WTC11 (cell line): ENCODE data around the gene HPCA. TPM values are rescaled to one million over a fixed set of nuclear protein-coding genes. Genes with fewer than 3 reads are reported as not detected.

Source experiments
- ATAC-seq: fragments of 200-7000 bp; cut with Tn5 transposase; 2 replicates; pipeline ENCODE4 v1.10.0; 2021; ENCODE audit warnings: mild to moderate bottlenecking, moderate library complexity
- CTCF ChIA-PET: fragments of 300-600 bp; sonication (Branson Sonifier 250); formaldehyde crosslinking; loops from one replicate; lab custom pipeline; 2021; ENCODE audit warnings: antibody characterized with exemption; lab: Charles Lee
- POLR2A ChIA-PET: fragments of 350-600 bp; sonication (Branson Sonifier 250); formaldehyde crosslinking; loops from one replicate; lab custom pipeline; 2021; ENCODE audit warnings: antibody characterized with exemption; lab: Charles Lee
- DNase-seq: peaks from one replicate; pipeline ENCODE4 v3.0.0; 2021; ENCODE audit warnings: low spot score
- H3K27ac Mint-ChIP-seq: 2 replicates; pipeline ENCODE4 v1.8.0; 2021; ENCODE audit warnings: mixed read lengths
- H3K27me3 Mint-ChIP-seq: 2 replicates; pipeline ENCODE4 v1.8.0; 2021; ENCODE audit warnings: low read depth, mild to moderate bottlenecking, moderate library complexity, mixed read lengths
- H3K36me3 Mint-ChIP-seq: 2 replicates; pipeline ENCODE4 v1.8.0; 2021; ENCODE audit warnings: mixed read lengths
- H3K4me1 Mint-ChIP-seq: 2 replicates; pipeline ENCODE4 v1.8.0; 2022; ENCODE audit warnings: mixed read lengths
- H3K4me3 Mint-ChIP-seq: 2 replicates; pipeline ENCODE4 v1.8.0; 2021; ENCODE audit warnings: mild to moderate bottlenecking, moderate library complexity, mixed read lengths
- H3K9me3 Mint-ChIP-seq: 2 replicates; pipeline ENCODE4 v1.8.0; 2021; ENCODE audit warnings: mixed read lengths
- KAT7 ChIP-seq: sonication (generic); formaldehyde crosslinking; IDR thresholded peaks from 2 replicates; pipeline ENCODE4 v1.8.1; 2023; ENCODE audit warnings: missing genetic modification reagents, mild to moderate bottlenecking, borderline replicate concordance
- NFATC4 ChIP-seq: fragments of 250-450 bp; sonication (Bioruptor Pico); IDR thresholded peaks from 2 replicates; pipeline ENCODE4 v1.9.0; 2021; ENCODE audit warnings: mild to moderate bottlenecking
- NR2C2 ChIP-seq: sonication (generic); formaldehyde crosslinking; IDR thresholded peaks from 2 replicates; pipeline ENCODE4 v1.8.0; 2022; ENCODE audit warnings: mild to moderate bottlenecking, missing genetic modification reagents
- SMAD4 ChIP-seq: sonication (generic); formaldehyde crosslinking; IDR thresholded peaks from 2 replicates; pipeline ENCODE4 v1.8.0; 2022; ENCODE audit warnings: mild to moderate bottlenecking, missing genetic modification reagents
- ZBTB21 ChIP-seq: sonication (generic); formaldehyde crosslinking; IDR thresholded peaks from 2 replicates; pipeline ENCODE4 v1.8.1; 2023; ENCODE audit warnings: mild to moderate bottlenecking, missing genetic modification reagents, borderline replicate concordance
- total RNA-seq: library from RNA; stranded (reverse); gene quantifications from 3 replicates; pipeline ENCODE4 v1.2.3, GENCODE V29; 2021
- TF ChIP-seq, protein P1 (sequence below): sonication (generic); formaldehyde crosslinking; IDR thresholded peaks from 2 replicates; pipeline ENCODE4 v1.8.0; 2023; ENCODE audit warnings: missing genetic modification reagents, mild to moderate bottlenecking, borderline replicate concordance
- TF ChIP-seq, protein P2 (sequence below): sonication (generic); formaldehyde crosslinking; IDR thresholded peaks from 2 replicates; pipeline ENCODE4 v1.8.1; 2023; ENCODE audit warnings: mild to moderate bottlenecking, moderate library complexity, missing genetic modification reagents
- TF ChIP-seq, protein P3 (sequence below): sonication (generic); formaldehyde crosslinking; conservative IDR thresholded peaks from 2 replicates; pipeline ENCODE4 v1.8.1; 2023; ENCODE audit warnings: mild to moderate bottlenecking, low read depth, missing genetic modification reagents, moderate library complexity
- TF ChIP-seq, protein P4 (sequence below): sonication (generic); formaldehyde crosslinking; IDR thresholded peaks from 2 replicates; pipeline ENCODE4 v1.8.0; 2022; ENCODE audit warnings: mild to moderate bottlenecking, missing genetic modification reagents
- TF ChIP-seq, protein P5 (sequence below): sonication (generic); formaldehyde crosslinking; IDR thresholded peaks from 2 replicates; pipeline ENCODE4 v1.8.1; 2022; ENCODE audit warnings: low read depth, missing genetic modification reagents, borderline replicate concordance
- TF ChIP-seq, protein P6 (sequence below): sonication (generic); formaldehyde crosslinking; IDR thresholded peaks from 2 replicates; pipeline ENCODE4 v1.8.1; 2023; ENCODE audit warnings: mild to moderate bottlenecking, missing genetic modification reagents
- TF ChIP-seq, protein P7 (sequence below): sonication (generic); formaldehyde crosslinking; IDR thresholded peaks from 2 replicates; pipeline ENCODE4 v1.8.1; 2022; ENCODE audit warnings: missing genetic modification reagents, borderline replicate concordance
- TF ChIP-seq, protein P8 (sequence below): fragments of 250-450 bp; sonication (Bioruptor Pico); IDR thresholded peaks from 2 replicates; pipeline ENCODE4 v1.8.0; 2021; ENCODE audit warnings: mild to moderate bottlenecking
- TF ChIP-seq, protein P9 (sequence below): sonication (generic); formaldehyde crosslinking; conservative IDR thresholded peaks from 2 replicates; pipeline ENCODE4 v1.8.1; 2022; ENCODE audit warnings: mild to moderate bottlenecking, missing genetic modification reagents

HPCA gene
- total RNA-seq, 1 experiment from 2014 or later, result 1.9 TPM

DNA sequence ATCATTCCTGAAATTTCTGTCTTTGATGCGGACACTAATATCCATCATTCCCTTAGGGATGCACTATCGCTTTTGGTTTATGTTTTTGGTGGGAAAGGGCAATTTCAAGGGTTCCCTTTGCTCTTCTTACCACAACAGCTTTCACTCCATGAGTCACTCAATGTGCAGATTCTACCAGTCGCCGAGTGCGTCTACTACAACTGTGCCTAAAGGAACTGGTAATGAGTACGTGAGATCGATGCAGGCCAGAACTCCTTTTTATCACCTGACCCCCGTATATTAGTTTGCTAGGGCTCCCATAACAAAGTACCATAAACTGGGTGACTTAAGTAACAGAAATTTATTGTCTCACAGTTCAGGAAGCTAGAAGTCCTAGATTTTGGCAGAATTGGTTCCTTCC is 42.4 kb downstream of the HPCA start:
- ChIA-PET CTCF (interaction anchor here (1.3 kb wide), 1 partner anchor 36 kb away, joined by 4 read pairs; no protein-coding TSS in a partner anchor), POLR2A (no interaction called here)
- Mint-ChIP-seq H3K4me1 (peaks cover 23% of the 10 kb centered on the region), H3K27ac (no peak overlapping the region), H3K9me3 (no peaks in the 10 kb centered on the region), H3K4me3 (no peak overlapping the region), H3K27me3 (peaks cover 56% of the 10 kb centered on the region), H3K36me3 (no peaks in the 10 kb centered on the region)
- TF ChIP-seq ZBTB21 (CRISPR knock-in tag) (no peak), NR2C2 (CRISPR knock-in tag) (no peak), KAT7 (CRISPR knock-in tag) (no peak), NFATC4 (no peak), SMAD4 (CRISPR knock-in tag) (no peak)
- TF ChIP-seq, protein P1, sequence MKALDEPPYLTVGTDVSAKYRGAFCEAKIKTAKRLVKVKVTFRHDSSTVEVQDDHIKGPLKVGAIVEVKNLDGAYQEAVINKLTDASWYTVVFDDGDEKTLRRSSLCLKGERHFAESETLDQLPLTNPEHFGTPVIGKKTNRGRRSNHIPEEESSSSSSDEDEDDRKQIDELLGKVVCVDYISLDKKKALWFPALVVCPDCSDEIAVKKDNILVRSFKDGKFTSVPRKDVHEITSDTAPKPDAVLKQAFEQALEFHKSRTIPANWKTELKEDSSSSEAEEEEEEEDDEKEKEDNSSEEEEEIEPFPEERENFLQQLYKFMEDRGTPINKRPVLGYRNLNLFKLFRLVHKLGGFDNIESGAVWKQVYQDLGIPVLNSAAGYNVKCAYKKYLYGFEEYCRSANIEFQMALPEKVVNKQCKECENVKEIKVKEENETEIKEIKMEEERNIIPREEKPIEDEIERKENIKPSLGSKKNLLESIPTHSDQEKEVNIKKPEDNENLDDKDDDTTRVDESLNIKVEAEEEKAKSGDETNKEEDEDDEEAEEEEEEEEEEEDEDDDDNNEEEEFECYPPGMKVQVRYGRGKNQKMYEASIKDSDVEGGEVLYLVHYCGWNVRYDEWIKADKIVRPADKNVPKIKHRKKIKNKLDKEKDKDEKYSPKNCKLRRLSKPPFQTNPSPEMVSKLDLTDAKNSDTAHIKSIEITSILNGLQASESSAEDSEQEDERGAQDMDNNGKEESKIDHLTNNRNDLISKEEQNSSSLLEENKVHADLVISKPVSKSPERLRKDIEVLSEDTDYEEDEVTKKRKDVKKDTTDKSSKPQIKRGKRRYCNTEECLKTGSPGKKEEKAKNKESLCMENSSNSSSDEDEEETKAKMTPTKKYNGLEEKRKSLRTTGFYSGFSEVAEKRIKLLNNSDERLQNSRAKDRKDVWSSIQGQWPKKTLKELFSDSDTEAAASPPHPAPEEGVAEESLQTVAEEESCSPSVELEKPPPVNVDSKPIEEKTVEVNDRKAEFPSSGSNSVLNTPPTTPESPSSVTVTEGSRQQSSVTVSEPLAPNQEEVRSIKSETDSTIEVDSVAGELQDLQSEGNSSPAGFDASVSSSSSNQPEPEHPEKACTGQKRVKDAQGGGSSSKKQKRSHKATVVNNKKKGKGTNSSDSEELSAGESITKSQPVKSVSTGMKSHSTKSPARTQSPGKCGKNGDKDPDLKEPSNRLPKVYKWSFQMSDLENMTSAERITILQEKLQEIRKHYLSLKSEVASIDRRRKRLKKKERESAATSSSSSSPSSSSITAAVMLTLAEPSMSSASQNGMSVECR (CRISPR knock-in tag), result no peak
- TF ChIP-seq, protein P2, sequence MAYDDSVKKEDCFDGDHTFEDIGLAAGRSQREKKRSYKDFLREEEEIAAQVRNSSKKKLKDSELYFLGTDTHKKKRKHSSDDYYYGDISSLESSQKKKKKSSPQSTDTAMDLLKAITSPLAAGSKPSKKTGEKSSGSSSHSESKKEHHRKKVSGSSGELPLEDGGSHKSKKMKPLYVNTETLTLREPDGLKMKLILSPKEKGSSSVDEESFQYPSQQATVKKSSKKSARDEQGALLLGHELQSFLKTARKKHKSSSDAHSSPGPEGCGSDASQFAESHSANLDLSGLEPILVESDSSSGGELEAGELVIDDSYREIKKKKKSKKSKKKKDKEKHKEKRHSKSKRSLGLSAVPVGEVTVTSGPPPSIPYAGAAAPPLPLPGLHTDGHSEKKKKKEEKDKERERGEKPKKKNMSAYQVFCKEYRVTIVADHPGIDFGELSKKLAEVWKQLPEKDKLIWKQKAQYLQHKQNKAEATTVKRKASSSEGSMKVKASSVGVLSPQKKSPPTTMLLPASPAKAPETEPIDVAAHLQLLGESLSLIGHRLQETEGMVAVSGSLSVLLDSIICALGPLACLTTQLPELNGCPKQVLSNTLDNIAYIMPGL (CRISPR knock-in tag), result no peak
- TF ChIP-seq, protein P3, sequence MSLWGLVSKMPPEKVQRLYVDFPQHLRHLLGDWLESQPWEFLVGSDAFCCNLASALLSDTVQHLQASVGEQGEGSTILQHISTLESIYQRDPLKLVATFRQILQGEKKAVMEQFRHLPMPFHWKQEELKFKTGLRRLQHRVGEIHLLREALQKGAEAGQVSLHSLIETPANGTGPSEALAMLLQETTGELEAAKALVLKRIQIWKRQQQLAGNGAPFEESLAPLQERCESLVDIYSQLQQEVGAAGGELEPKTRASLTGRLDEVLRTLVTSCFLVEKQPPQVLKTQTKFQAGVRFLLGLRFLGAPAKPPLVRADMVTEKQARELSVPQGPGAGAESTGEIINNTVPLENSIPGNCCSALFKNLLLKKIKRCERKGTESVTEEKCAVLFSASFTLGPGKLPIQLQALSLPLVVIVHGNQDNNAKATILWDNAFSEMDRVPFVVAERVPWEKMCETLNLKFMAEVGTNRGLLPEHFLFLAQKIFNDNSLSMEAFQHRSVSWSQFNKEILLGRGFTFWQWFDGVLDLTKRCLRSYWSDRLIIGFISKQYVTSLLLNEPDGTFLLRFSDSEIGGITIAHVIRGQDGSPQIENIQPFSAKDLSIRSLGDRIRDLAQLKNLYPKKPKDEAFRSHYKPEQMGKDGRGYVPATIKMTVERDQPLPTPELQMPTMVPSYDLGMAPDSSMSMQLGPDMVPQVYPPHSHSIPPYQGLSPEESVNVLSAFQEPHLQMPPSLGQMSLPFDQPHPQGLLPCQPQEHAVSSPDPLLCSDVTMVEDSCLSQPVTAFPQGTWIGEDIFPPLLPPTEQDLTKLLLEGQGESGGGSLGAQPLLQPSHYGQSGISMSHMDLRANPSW, result no peak
- TF ChIP-seq, protein P4, sequence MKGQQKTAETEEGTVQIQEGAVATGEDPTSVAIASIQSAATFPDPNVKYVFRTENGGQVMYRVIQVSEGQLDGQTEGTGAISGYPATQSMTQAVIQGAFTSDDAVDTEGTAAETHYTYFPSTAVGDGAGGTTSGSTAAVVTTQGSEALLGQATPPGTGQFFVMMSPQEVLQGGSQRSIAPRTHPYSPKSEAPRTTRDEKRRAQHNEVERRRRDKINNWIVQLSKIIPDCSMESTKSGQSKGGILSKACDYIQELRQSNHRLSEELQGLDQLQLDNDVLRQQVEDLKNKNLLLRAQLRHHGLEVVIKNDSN (CRISPR knock-in tag), result no peak
- TF ChIP-seq, protein P5, sequence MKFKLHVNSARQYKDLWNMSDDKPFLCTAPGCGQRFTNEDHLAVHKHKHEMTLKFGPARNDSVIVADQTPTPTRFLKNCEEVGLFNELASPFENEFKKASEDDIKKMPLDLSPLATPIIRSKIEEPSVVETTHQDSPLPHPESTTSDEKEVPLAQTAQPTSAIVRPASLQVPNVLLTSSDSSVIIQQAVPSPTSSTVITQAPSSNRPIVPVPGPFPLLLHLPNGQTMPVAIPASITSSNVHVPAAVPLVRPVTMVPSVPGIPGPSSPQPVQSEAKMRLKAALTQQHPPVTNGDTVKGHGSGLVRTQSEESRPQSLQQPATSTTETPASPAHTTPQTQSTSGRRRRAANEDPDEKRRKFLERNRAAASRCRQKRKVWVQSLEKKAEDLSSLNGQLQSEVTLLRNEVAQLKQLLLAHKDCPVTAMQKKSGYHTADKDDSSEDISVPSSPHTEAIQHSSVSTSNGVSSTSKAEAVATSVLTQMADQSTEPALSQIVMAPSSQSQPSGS (CRISPR knock-in tag), result no peak
- TF ChIP-seq, protein P6, sequence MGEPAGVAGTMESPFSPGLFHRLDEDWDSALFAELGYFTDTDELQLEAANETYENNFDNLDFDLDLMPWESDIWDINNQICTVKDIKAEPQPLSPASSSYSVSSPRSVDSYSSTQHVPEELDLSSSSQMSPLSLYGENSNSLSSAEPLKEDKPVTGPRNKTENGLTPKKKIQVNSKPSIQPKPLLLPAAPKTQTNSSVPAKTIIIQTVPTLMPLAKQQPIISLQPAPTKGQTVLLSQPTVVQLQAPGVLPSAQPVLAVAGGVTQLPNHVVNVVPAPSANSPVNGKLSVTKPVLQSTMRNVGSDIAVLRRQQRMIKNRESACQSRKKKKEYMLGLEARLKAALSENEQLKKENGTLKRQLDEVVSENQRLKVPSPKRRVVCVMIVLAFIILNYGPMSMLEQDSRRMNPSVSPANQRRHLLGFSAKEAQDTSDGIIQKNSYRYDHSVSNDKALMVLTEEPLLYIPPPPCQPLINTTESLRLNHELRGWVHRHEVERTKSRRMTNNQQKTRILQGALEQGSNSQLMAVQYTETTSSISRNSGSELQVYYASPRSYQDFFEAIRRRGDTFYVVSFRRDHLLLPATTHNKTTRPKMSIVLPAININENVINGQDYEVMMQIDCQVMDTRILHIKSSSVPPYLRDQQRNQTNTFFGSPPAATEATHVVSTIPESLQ (CRISPR knock-in tag), result no peak
- TF ChIP-seq, protein P7, sequence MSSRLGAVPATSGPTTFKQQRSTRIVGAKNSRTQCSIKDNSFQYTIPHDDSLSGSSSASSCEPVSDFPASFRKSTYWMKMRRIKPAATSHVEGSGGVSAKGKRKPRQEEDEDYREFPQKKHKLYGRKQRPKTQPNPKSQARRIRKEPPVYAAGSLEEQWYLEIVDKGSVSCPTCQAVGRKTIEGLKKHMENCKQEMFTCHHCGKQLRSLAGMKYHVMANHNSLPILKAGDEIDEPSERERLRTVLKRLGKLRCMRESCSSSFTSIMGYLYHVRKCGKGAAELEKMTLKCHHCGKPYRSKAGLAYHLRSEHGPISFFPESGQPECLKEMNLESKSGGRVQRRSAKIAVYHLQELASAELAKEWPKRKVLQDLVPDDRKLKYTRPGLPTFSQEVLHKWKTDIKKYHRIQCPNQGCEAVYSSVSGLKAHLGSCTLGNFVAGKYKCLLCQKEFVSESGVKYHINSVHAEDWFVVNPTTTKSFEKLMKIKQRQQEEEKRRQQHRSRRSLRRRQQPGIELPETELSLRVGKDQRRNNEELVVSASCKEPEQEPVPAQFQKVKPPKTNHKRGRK (CRISPR knock-in tag), result no peak
- TF ChIP-seq, protein P8, sequence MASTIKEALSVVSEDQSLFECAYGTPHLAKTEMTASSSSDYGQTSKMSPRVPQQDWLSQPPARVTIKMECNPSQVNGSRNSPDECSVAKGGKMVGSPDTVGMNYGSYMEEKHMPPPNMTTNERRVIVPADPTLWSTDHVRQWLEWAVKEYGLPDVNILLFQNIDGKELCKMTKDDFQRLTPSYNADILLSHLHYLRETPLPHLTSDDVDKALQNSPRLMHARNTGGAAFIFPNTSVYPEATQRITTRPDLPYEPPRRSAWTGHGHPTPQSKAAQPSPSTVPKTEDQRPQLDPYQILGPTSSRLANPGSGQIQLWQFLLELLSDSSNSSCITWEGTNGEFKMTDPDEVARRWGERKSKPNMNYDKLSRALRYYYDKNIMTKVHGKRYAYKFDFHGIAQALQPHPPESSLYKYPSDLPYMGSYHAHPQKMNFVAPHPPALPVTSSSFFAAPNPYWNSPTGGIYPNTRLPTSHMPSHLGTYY (CRISPR knock-in tag), result no peak
- TF ChIP-seq, protein P9, sequence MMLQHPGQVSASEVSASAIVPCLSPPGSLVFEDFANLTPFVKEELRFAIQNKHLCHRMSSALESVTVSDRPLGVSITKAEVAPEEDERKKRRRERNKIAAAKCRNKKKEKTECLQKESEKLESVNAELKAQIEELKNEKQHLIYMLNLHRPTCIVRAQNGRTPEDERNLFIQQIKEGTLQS (CRISPR knock-in tag), result no peak
- ATAC-seq (no peak), DNase-seq (no peak)
